H1 (cell line): ENCODE data around the gene PLB1. TPM values are rescaled to one million over a fixed set of nuclear protein-coding genes. Genes with fewer than 3 reads are reported as not detected.

Source experiments
- FOSL1 ChIP-seq: IDR thresholded peaks from 2 replicates; pipeline ENCODE4 v1.6.1; 2011; ENCODE audit warnings: mild to moderate bottlenecking, low read depth, low read length, moderate library complexity; ENCODE audit not compliant: insufficient read depth
- polyA plus RNA-seq, 7 experiments: library from polyadenylated mRNA; depleted of rRNA in 3 of 7; stranded (reverse) in 5 of 7; unstranded in 2 of 7; fragments of >200 nt in 5 of 7; fragments of 200-250 nt in 2 of 7; gene quantifications; 1 replicate in 5 of 7; 2 replicates in 1 of 7; 4 replicates in 1 of 7; pipeline versions ENCODE4 v1.2.1 to v1.2.3, GENCODE V29; 2011 to 2013; ENCODE audit warnings: missing spikeins in 2 of 7, mixed read lengths in 2 of 7
- total RNA-seq: library from RNA; stranded (reverse); fragmentation: NEBNext Ultra II Directional; extraction: Animal tissue kit (Norgen Biotek cat#: 25700); gene quantifications from 2 replicates; pipeline ENCODE4 v1.2.1, GENCODE V29; 2021

PLB1 gene
- total and polyA plus RNA-seq, 2 of the 8 experiments (the other 6 are each of a cell fraction or from before 2014, with no cell fraction given), result 0.20 to 0.36 TPM

DNA sequence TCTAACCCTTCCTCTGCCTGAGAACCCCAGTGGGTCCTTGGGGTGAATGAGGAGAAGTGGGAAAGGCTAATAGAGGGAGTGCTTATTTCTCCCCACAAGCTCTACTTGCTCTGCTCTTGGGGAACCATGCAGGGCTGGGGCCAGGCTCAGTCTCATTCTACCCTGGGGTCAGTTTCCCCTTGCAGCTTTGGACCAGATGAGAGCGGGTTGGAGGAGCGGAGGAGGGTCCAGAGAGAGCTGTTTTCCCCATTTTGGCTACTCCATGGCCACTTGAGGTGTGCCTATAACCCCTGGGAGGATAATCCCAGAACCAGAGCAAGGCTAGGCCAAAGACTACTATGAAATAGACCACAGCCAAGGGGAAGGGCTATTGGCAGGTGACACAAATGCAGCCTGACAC lies 29.6 kb downstream of the PLB1 start (continued):
- no peak for TF ChIP-seq FOSL1
